Heart left ventricle (tissue), 16 donors: Measurements from ENCODE around the gene EFCAB12. TPM values are rescaled to one million over a fixed set of nuclear protein-coding genes. Genes with fewer than 3 reads are reported as not detected.

Experiments used
- ATAC-seq, 4 donors: fragments of 200-7000 bp; cut with Tn5 transposase; one replicate each; pipeline ENCODE4 v1.9.1; 2020 to 2022; ENCODE audit warnings: moderate library complexity in 4 of 4, mild to moderate bottlenecking in 3 of 4, moderate number of reproducible peaks in 1 of 4
- DNase-seq, 5 donors: peaks; one replicate each; pipeline ENCODE4 v3.0.0-alpha.2; 2020
- H3K27ac ChIP-seq, 12 donors: fragments of 200-600 bp; sonication (generic) in 4 of 12; one replicate each; pipeline versions ENCODE4 v1.5.0 to v1.8.0; 2016 to 2022; ENCODE audit warnings: mild to moderate bottlenecking in 2 of 12
- H3K27me3 ChIP-seq, 9 donors: fragments of 200-600 bp; sonication (generic) in 2 of 9; one replicate each; pipeline versions ENCODE4 v1.5.1 to v1.8.0; 2016 to 2022; ENCODE audit warnings: mild to moderate bottlenecking in 3 of 9
- H3K36me3 ChIP-seq, 9 donors: fragments of 200-600 bp; sonication (generic) in 2 of 9; one replicate each; pipeline versions ENCODE4 v1.5.0 to v1.8.0; 2018 to 2022; ENCODE audit warnings: mild to moderate bottlenecking in 2 of 9
- H3K4me1 ChIP-seq, 12 donors: fragments of 200-600 bp; sonication (generic) in 4 of 12; one replicate each; pipeline versions ENCODE4 v1.5.0 to v1.8.0; 2016 to 2022; ENCODE audit warnings: mild to moderate bottlenecking in 3 of 12
- H3K4me3 ChIP-seq, 12 donors: fragments of 200-600 bp; sonication (generic) in 4 of 12; one replicate each; pipeline versions ENCODE4 v1.5.0 to v1.8.0; 2017 to 2022; ENCODE audit warnings: mild to moderate bottlenecking in 9 of 12, moderate library complexity in 4 of 12
- H3K9me3 ChIP-seq, 12 donors: fragments of 200-600 bp; sonication (generic) in 4 of 12; one replicate each; pipeline versions ENCODE4 v1.5.0 to v1.8.0; 2016 to 2022; ENCODE audit warnings: mild to moderate bottlenecking in 1 of 12
- POLR2A ChIP-seq, 2 donors: fragments of 450-650 bp; IDR thresholded peaks; one replicate each; pipeline ENCODE4 v1.6.1; 2017; ENCODE audit warnings: antibody characterized with exemption in 2 of 2, mild to moderate bottlenecking in 2 of 2, moderate library complexity in 2 of 2
- WGBS, 4 donors: extraction: QIAGEN DNeasy Blood & Tissue Kit in 2 of 4; methylation state at CpG; one replicate each; pipeline versions ENCODE4 v1.1.5 to v1.1.7; 2013 to 2018; 5-methylcytosine and 5-hydroxymethylcytosine counted together
- intact Hi-C, 10 donors: fragments of 100-400 bp; cut with DNase I; formaldehyde crosslinking; loops; one replicate each; pipeline versions ENCODE4 v1.11.1 to v1.14.2; 2022
- polyA plus RNA-seq, 2 donors: library from polyadenylated mRNA; stranded (reverse); fragments of 200-250 nt; gene quantifications; one replicate each; pipeline ENCODE4 v1.2.3, GENCODE V29; 2013
- total RNA-seq, 9 donors: library from RNA; depleted of rRNA in 2 of 9; stranded (reverse); fragments of >200 nt in 2 of 9; fragmentation: NEBNext Ultra II Directional in 3 of 9; extraction: Animal tissue kit (Norgen Biotek cat#: 25700) in 3 of 9; gene quantifications; one replicate each; pipeline versions ENCODE4 v1.1.0 to v1.2.4, GENCODE V29; 2016 to 2023
- TF ChIP-seq, protein P1 (sequence below), 12 donors: fragments of 200-600 bp; sonication (generic) in 4 of 12; IDR thresholded peaks; one replicate each; pipeline versions ENCODE4 v1.5.0 to v1.8.0; 2018 to 2022; ENCODE audit warnings: antibody characterized with exemption in 12 of 12, mild to moderate bottlenecking in 5 of 12
- donor health status: ischemic (EF 13 %, LVEDD 7.1; RV severe dilation, severe dysfunction).
- donor health status: healthy with polysubstance abuse.
- donor health status: DM: no; HTN: yes; CAD: no.
- donor health status: DM: no; HTN: no; CAD: no.
- donor health status: ischemic (EF 25% LVEDD 6.9; RV normal size, moderate dysfunction).
- donor health status: ischemic (EF 25% LVEDD 5.7; RV mildly dilated, moderate dysfunction).
- donor health status: healthy.
- donor health status: DM: yes; HTN: yes; CAD: no.
- donor health status: ischemic (EF 35%, LVEDD 5.7; RV mildly dilated, moderate dysfunction).
- donor health status: nonischemic (EF 11% LVEDD 7.7; RV severe dilation, severe dysfunction).
- donor health status: DM: yes; HTN: yes; CAD: no.
- donor health status: PGD.
- donor health status: ischemic (EF 29% LVEDD 5.4; RV normal size, mild dysfunction).
- donor health status: nonischemic (EF 23%, LVEDD 6.1; RV moderate dilation, normal function).

EFCAB12 gene
- total and polyA plus RNA-seq, 11 donors = 0.07 to 0.20 (median 0.13) TPM; not detected in 5

GRCh38 chr3:129428007-129428375 lies 445 bp downstream of the EFCAB12 start:
- DNase-seq = no peak
- Histone ChIP-seq H3K27ac (no peak overlapping the region), H3K4me3 (peak overlapping the region; percentile 26 to 63 (median 56)), H3K27me3 (no peaks in the 10 kb centered on the region), H3K4me1 (peaks cover 0 to 26% (median 11%) of the 10 kb centered on the region in 12 donors), H3K9me3 (no peaks in the 10 kb centered on the region), H3K36me3 (peaks cover 0 to 37% (median 29%) of the 10 kb centered on the region in 9 donors)
- ATAC-seq = peak in 3 of 4 donors; percentile 4 to 19 (median 6)
- WGBS, 4 donors = 9 to 14% (median 13%) methylated on average over 7 to 8 of the region's 8 CpGs
- TF ChIP-seq, protein P1, sequence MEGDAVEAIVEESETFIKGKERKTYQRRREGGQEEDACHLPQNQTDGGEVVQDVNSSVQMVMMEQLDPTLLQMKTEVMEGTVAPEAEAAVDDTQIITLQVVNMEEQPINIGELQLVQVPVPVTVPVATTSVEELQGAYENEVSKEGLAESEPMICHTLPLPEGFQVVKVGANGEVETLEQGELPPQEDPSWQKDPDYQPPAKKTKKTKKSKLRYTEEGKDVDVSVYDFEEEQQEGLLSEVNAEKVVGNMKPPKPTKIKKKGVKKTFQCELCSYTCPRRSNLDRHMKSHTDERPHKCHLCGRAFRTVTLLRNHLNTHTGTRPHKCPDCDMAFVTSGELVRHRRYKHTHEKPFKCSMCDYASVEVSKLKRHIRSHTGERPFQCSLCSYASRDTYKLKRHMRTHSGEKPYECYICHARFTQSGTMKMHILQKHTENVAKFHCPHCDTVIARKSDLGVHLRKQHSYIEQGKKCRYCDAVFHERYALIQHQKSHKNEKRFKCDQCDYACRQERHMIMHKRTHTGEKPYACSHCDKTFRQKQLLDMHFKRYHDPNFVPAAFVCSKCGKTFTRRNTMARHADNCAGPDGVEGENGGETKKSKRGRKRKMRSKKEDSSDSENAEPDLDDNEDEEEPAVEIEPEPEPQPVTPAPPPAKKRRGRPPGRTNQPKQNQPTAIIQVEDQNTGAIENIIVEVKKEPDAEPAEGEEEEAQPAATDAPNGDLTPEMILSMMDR (IDR thresholded peaks at IDR 0.05) = no peak
- no peak for TF ChIP-seq POLR2A (IDR thresholded peaks at IDR 0.05)
- intact Hi-C loops = no loop called here

- Histone ChIP-seq H3K9me3 (peaks cover 0 to 3% (median 0%) of the 10 kb centered on the region in 12 donors), H3K4me1 (peaks cover 0 to 26% (median 11%) of the 10 kb centered on the region in 12 donors), H3K4me3 (no peak overlapping the region), H3K36me3 (peaks cover 0 to 14% (median 5%) of the 10 kb centered on the region in 9 donors), H3K27me3 (no peaks in the 10 kb centered on the region), H3K27ac (no peak overlapping the region)
- intact Hi-C loops = no loop called here
- 82 to 91% (median 88%) methylated on average over 2 of the region's 2 CpGs for whole genome bisulfite sequencing, 4 donors
- TF ChIP-seq POLR2A (IDR thresholded peaks at IDR 0.05) = no peak
- TF ChIP-seq, protein P1 (IDR thresholded peaks at IDR 0.05) = no peak
- no peak for DNase-seq
- ATAC-seq = no peak
These were observed 2.8 kb downstream of the EFCAB12 start for GRCh38 chr3:129425619-129426018.

DNA sequence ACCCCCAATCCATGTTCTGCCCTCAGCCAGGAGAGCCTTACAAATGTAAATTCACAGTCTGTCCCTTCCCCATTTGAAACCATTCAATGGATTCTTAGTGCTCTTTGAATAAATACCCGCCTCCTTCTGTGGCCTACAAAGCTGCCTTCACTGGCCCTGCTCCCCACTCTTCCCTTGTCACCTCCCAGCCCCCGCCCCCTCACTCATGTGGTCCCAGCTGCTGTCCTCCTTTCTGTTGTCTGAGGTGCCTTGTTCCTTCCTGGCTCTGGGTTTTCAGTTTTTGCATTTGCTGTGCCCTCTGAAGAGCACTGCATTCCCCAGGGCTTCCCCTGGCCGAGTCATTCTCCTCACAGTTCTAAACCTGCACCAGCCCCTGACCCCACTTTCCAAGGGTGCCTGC lies 3.2 kb downstream of the EFCAB12 start:
- DNase-seq (no peak), ATAC-seq (no peak)
- H3K36me3 ChIP-seq = peaks cover 0 to 10% (median 1%) of the 10 kb centered on the region in 9 donors
- peaks cover 0 to 3% (median 0%) of the 10 kb centered on the region in 12 donors for H3K9me3 ChIP-seq
- intact Hi-C loops = no loop called here
- TF ChIP-seq POLR2A (IDR thresholded peaks at IDR 0.05) = no peak
- TF ChIP-seq, protein P1 (IDR thresholded peaks at IDR 0.05) = no peak
- peaks cover 0 to 26% (median 11%) of the 10 kb centered on the region in 12 donors for H3K4me1 ChIP-seq
- no peaks in the 10 kb centered on the region for H3K27me3 ChIP-seq
- no peak overlapping the region for H3K27ac ChIP-seq
- 80 to 89% (median 86%) methylated on average over 3 of the region's 3 CpGs for WGBS, 4 donors
- H3K4me3 ChIP-seq = no peak overlapping the region

GRCh38 chr3:129424185-129424841 lies 4.1 kb downstream of the EFCAB12 start:
- TF ChIP-seq, protein P1 (IDR thresholded peaks at IDR 0.05) = no peak
- TF ChIP-seq POLR2A (IDR thresholded peaks at IDR 0.05) = no peak
- no peak for DNase-seq
- Histone ChIP-seq H3K36me3 (peaks cover 0 to under 1% (median 0%) of the 10 kb centered on the region in 9 donors), H3K27me3 (no peaks in the 10 kb centered on the region), H3K27ac (peak overlapping the region in 1 of 12 donors; percentile 46), H3K4me1 (peaks cover 0 to 24% (median 11%) of the 10 kb centered on the region in 12 donors), H3K9me3 (peaks cover 0 to 3% (median 0%) of the 10 kb centered on the region in 12 donors), H3K4me3 (no peak overlapping the region)
- ATAC-seq = no peak
- intact Hi-C loops = no loop called here
- 84 to 89% (median 87%) methylated on average over 4 of the region's 4 CpGs for WGBS, 4 donors
